Esophagus squamous epithelium (tissue), 4 donors: ENCODE results near the gene SIL1.

Source experiments
- POLR2A ChIP-seq, 4 donors: fragments of 450-650 bp; IDR thresholded peaks; one replicate each; pipeline ENCODE4 v1.6.1; 2017; ENCODE audit warnings: antibody characterized with exemption in 4 of 4, mild to moderate bottlenecking in 4 of 4, moderate library complexity in 3 of 4
- TF ChIP-seq, protein P1 (sequence below), 6 experiments: fragments of 450-650 bp in 4 of 6; fragments of 200-600 bp in 2 of 6; sonication (generic) in 2 of 6; IDR thresholded peaks; one replicate each; pipeline ENCODE4 v1.5.1; 2016 to 2019; ENCODE audit warnings: antibody characterized with exemption in 6 of 6, mild to moderate bottlenecking in 4 of 6, moderate library complexity in 4 of 6

DNA sequence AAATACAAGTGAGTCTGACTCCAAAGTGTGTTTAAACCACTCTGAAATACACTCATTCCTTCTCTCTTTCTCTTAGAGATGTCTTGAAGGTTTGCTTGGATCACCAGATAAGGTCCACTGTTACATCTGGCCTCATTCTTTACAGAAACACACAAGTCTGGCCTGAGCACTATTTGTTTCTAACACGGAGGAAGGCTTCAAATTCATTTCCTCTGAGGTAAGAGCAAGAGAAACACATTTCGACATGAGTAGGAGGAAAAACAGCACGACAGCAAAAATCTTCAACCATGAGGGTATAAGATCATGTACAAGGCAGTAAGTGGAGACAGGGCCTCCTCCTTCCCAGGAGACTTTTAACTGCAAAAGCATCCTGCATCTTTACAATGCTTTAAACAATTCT, 8.0 kb downstream of the SIL1 start:
- TF ChIP-seq, protein P1, sequence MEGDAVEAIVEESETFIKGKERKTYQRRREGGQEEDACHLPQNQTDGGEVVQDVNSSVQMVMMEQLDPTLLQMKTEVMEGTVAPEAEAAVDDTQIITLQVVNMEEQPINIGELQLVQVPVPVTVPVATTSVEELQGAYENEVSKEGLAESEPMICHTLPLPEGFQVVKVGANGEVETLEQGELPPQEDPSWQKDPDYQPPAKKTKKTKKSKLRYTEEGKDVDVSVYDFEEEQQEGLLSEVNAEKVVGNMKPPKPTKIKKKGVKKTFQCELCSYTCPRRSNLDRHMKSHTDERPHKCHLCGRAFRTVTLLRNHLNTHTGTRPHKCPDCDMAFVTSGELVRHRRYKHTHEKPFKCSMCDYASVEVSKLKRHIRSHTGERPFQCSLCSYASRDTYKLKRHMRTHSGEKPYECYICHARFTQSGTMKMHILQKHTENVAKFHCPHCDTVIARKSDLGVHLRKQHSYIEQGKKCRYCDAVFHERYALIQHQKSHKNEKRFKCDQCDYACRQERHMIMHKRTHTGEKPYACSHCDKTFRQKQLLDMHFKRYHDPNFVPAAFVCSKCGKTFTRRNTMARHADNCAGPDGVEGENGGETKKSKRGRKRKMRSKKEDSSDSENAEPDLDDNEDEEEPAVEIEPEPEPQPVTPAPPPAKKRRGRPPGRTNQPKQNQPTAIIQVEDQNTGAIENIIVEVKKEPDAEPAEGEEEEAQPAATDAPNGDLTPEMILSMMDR (IDR thresholded peaks at IDR 0.05), result no peak
- TF ChIP-seq POLR2A (IDR thresholded peaks at IDR 0.05), result no peak
